ENCODE data around the gene VAV2. TPM values are rescaled to one million over a fixed set of nuclear protein-coding genes. Genes with fewer than 3 reads are reported as not detected.
A peak's percentile ranks its signal among the peaks of the same experiment; 100 is the strongest.

The VAV2 gene
- polyA plus RNA-seq, 1 of the 3 experiments (the other 2 are of a cell fraction), result 14.9 TPM

DNA sequence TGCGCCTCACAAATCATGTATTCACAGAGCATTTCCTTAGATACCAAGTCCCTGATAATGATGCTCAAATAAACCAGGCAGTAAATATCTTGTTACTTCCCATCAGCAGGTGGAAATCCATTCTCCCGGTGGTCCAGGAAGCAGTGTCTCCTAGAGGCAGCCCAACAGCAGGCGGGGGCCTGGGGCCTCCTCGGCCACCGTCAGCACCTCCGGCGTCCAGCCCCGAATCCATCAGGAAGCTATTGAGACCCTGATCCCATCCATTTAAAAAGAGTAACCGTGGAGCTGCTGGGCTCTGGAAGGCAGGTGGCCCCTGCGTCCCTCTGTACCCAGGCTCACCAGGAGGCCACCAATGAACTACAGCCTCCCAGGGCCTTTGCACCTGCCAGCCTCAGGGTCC is 54.0 kb downstream of the VAV2 start:
- CTCF ChIA-PET, result no interaction called here
- Histone ChIP-seq H3K36me3 (replicated peaks in 1 of 2; ENCODE audit: control insufficient read depth in 1 of 2, insufficient read depth in 2 of 2, low read length in 1 of 2) (peaks cover 3 to 5% of the 10 kb centered on the region in 2 experiments), H4K20me1 (ENCODE audit: insufficient read depth) (peaks cover 33% of the 10 kb centered on the region), H3F3A (replicated peaks; ENCODE audit: insufficient read depth) (peaks cover 4% of the 10 kb centered on the region), H3K27ac (ENCODE audit: low read depth in 2 of 2, low read length in 1 of 2) (no peak overlapping the region), H3K4me1 (ENCODE audit: control insufficient read depth in 1 of 2, insufficient read depth in 2 of 2, low read depth in 1 of 2, low read length in 1 of 2) (peaks cover 0 to 45% of the 10 kb centered on the region in 2 experiments; a peak in 1 of 4 replicates), H3K9ac (no peak overlapping the region), H3K9me3 (no peaks in the 10 kb centered on the region), H3K79me2 (ENCODE audit: insufficient read depth) (peaks cover 81% of the 10 kb centered on the region), H3K27me3 (ENCODE audit: insufficient read depth) (no peaks in the 10 kb centered on the region), H3K4me3 (ENCODE audit: low read depth in 2 of 2, low read length in 1 of 2) (no peak overlapping the region), H3K4me2 (no peak overlapping the region), H2AFZ (ENCODE audit: low read depth) (no peak overlapping the region), H3K9me2 (no peaks in the 10 kb centered on the region)
- POLR2A ChIA-PET, result no interaction called here
- TF ChIP-seq ZBTB33 (IDR thresholded peaks at IDR 0.05; ENCODE audit: borderline replicate concordance, low read depth), result no peak
- TF ChIP-seq NFIC (IDR thresholded peaks at IDR 0.05; ENCODE audit: borderline replicate concordance), result no peak
- no peak for TF ChIP-seq TAF1 (IDR thresholded peaks at IDR 0.05; ENCODE audit: borderline replicate concordance, low read depth, low read length)
- WGBS (ENCODE audit: low lambda C conversion rate), result 88% methylated on average over 2 of the region's 10 CpGs
- DNase-seq, result no peak

DNA sequence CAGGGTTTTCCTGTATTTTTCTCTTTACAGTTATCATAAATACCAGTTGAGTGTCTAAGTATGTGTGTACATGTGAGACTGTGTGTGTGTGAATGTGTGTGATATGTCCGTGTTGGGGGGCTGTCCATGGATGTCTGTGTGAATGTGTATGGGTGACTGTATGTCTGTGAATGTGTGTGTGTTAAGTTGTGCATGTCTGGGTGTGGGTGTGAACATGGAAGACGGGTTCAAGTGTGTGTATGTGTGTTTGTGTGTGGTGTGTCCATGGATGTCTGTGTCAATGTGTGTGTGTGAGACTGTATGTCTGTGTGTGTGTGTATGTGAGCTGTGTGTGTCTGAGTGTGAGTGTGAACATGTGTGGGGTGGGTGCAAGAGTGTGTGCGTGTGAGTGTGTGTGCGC is 55.0 kb downstream of the VAV2 start:
- H3K4me1 ChIP-seq (ENCODE audit: control insufficient read depth in 1 of 2, insufficient read depth in 2 of 2, low read depth in 1 of 2, low read length in 1 of 2), result peaks cover 0 to 37% of the 10 kb centered on the region in 2 experiments; a peak in 1 of 4 replicates
- CTCF ChIA-PET, result interaction anchor here (1.0 kb wide), 1 partner anchor 153 kb away, joined by 3 read pairs; no protein-coding TSS in a partner anchor
- peaks cover 81% of the 10 kb centered on the region for H3K79me2 ChIP-seq (ENCODE audit: insufficient read depth)
- POLR2A ChIA-PET, result no interaction called here
- no peaks in the 10 kb centered on the region for H3K9me2 ChIP-seq
- H3K4me3 ChIP-seq (ENCODE audit: low read depth in 2 of 2, low read length in 1 of 2), result no peak overlapping the region
- no peak overlapping the region for H3K27ac ChIP-seq (ENCODE audit: low read depth in 2 of 2, low read length in 1 of 2)
- H2AFZ ChIP-seq (ENCODE audit: low read depth), result no peak overlapping the region
- peaks cover 4% of the 10 kb centered on the region for H3F3A ChIP-seq (replicated peaks; ENCODE audit: insufficient read depth)
- H4K20me1 ChIP-seq (ENCODE audit: insufficient read depth), result peaks cover 42% of the 10 kb centered on the region
- TF ChIP-seq CHD2 (IDR thresholded peaks at IDR 0.05; ENCODE audit: low read length, partially characterized antibody), result no peak
- WGBS (ENCODE audit: low lambda C conversion rate), result 74% methylated on average over 4 of the region's 4 CpGs
- no peak overlapping the region for H3K9ac ChIP-seq
- H3K36me3 ChIP-seq (replicated peaks in 1 of 2; ENCODE audit: control insufficient read depth in 1 of 2, insufficient read depth in 2 of 2, low read length in 1 of 2), result peaks cover 3 to 5% of the 10 kb centered on the region in 2 experiments
- no peak overlapping the region for H3K4me2 ChIP-seq
- H3K9me3 ChIP-seq, result no peaks in the 10 kb centered on the region
- H3K27me3 ChIP-seq (ENCODE audit: insufficient read depth), result no peaks in the 10 kb centered on the region
- DNase-seq, result no peak

DNA sequence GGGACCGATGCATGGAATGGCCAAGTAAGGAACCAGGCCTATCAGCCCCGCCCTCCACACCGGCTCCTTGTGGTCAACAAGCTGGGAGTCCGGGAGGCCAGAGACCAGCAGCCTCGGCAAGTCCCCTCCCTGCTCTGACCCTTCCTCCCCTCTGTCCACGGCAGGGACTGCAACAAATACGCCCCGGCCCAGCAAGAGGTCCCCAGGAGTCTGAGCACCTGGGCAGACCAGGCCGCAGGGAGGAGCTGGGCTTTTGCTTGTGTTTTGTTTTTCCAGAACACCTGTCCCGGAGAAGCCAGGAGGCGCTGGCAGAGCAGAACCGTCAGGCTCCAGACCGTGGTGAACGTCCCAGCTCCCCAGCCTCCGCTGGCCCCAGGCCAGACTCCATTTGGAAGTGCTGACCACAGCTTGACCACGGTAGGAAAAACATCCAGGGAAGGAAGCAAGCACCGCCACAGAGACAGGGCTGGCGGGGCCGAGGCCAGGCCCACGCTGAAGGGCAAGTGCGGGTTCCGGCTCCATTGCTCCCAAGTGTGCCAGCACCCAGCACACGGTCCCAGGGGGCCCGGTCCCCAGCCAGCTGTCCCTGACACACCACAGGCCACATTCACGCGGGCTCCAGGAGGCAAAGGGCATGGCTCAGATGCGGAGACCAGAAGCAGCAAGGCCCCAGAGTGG is 56.7 kb downstream of the VAV2 start:
- H3K4me1 ChIP-seq (ENCODE audit: control insufficient read depth in 1 of 2, insufficient read depth in 2 of 2, low read depth in 1 of 2, low read length in 1 of 2), result peaks cover 0 to 44% of the 10 kb centered on the region in 2 experiments; a peak in 1 of 4 replicates
- no peaks in the 10 kb centered on the region for H3K27me3 ChIP-seq (ENCODE audit: insufficient read depth)
- no peak overlapping the region for H2AFZ ChIP-seq (ENCODE audit: low read depth)
- H3K9me3 ChIP-seq, result no peaks in the 10 kb centered on the region
- CTCF ChIA-PET, result interaction anchor here (0.8 to 1.9 kb wide), 8 partner anchors 9 to 153 kb away, joined by 3 to 6 read pairs (median 4); no protein-coding TSS in a partner anchor
- H3K36me3 ChIP-seq (replicated peaks in 1 of 2; ENCODE audit: control insufficient read depth in 1 of 2, insufficient read depth in 2 of 2, low read length in 1 of 2), result peaks cover 3 to 5% of the 10 kb centered on the region in 2 experiments
- no peak overlapping the region for H3K9ac ChIP-seq
- H3K4me3 ChIP-seq (ENCODE audit: low read depth in 2 of 2, low read length in 1 of 2), result no peak overlapping the region
- no peaks in the 10 kb centered on the region for H3F3A ChIP-seq (replicated peaks; ENCODE audit: insufficient read depth)
- H4K20me1 ChIP-seq (ENCODE audit: insufficient read depth), result peaks cover 57% of the 10 kb centered on the region
- H3K79me2 ChIP-seq (ENCODE audit: insufficient read depth), result peaks cover 75% of the 10 kb centered on the region
- TF ChIP-seq SMC3 (IDR thresholded peaks at IDR 0.05; ENCODE audit: low read depth, low read length) (peak; percentile 1; the same call in 1 of the 2 replicates), NFIC (IDR thresholded peaks at IDR 0.05; ENCODE audit: borderline replicate concordance) (peak; percentile 66), TAF1 (IDR thresholded peaks at IDR 0.05; ENCODE audit: borderline replicate concordance, low read depth, low read length) (no peak), RAD21 (IDR thresholded peaks at IDR 0.05; ENCODE audit: low read length) (peak; percentile 31)
- TF ChIP-seq, protein P1, sequence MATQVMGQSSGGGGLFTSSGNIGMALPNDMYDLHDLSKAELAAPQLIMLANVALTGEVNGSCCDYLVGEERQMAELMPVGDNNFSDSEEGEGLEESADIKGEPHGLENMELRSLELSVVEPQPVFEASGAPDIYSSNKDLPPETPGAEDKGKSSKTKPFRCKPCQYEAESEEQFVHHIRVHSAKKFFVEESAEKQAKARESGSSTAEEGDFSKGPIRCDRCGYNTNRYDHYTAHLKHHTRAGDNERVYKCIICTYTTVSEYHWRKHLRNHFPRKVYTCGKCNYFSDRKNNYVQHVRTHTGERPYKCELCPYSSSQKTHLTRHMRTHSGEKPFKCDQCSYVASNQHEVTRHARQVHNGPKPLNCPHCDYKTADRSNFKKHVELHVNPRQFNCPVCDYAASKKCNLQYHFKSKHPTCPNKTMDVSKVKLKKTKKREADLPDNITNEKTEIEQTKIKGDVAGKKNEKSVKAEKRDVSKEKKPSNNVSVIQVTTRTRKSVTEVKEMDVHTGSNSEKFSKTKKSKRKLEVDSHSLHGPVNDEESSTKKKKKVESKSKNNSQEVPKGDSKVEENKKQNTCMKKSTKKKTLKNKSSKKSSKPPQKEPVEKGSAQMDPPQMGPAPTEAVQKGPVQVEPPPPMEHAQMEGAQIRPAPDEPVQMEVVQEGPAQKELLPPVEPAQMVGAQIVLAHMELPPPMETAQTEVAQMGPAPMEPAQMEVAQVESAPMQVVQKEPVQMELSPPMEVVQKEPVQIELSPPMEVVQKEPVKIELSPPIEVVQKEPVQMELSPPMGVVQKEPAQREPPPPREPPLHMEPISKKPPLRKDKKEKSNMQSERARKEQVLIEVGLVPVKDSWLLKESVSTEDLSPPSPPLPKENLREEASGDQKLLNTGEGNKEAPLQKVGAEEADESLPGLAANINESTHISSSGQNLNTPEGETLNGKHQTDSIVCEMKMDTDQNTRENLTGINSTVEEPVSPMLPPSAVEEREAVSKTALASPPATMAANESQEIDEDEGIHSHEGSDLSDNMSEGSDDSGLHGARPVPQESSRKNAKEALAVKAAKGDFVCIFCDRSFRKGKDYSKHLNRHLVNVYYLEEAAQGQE (IDR thresholded peaks at IDR 0.05; ENCODE audit: low read depth, low read length), result no peak
- 93% methylated on average over 6 of the region's 27 CpGs for WGBS (ENCODE audit: low lambda C conversion rate)
- POLR2A ChIA-PET, result interaction anchor here (1.0 kb wide), 2 partner anchors 60 to 100 kb away, joined by 3 read pairs; no protein-coding TSS in a partner anchor
- H3K27ac ChIP-seq (ENCODE audit: low read depth in 2 of 2, low read length in 1 of 2), result peak overlapping the region in 1 of 2 experiments; percentile 51; a peak in 1 of 4 replicates
- no peaks in the 10 kb centered on the region for H3K9me2 ChIP-seq
- H3K4me2 ChIP-seq, result no peak overlapping the region
- peak; percentile 72 for DNase-seq

All from SK-N-SH (cell line).